Central memory CD8-positive, alpha-beta T cell (primary cell): Measurements from ENCODE around the gene SPAG9.

Experiments used
- ATAC-seq: fragments of 150-1000 bp; cut with Tn5 transposase; replicated peaks from 2 replicates; pipeline ENCODE4 v1.10.0; 2022; ENCODE audit warnings: mild to moderate bottlenecking, moderate FRiP score, moderate number of reproducible peaks; ENCODE audit not compliant: poor library complexity, severe bottlenecking; ENCODE audit errors: extremely low read depth
- DNase-seq, 2 donors: peaks; one replicate each; pipeline ENCODE4 v3.0.0; 2021; ENCODE audit warnings: low spot score in 2 of 2
- H3K27ac Mint-ChIP-seq: one replicate; pipeline ENCODE4 v1.8.0; 2022; ENCODE audit warnings: low read depth, mild to moderate bottlenecking, moderate library complexity, mixed read lengths
- H3K27me3 Mint-ChIP-seq: one replicate; pipeline ENCODE4 v1.8.0; 2022; ENCODE audit warnings: mixed read lengths
- H3K36me3 Mint-ChIP-seq: one replicate; pipeline ENCODE4 v1.8.0; 2022; ENCODE audit warnings: mild to moderate bottlenecking, moderate library complexity, mixed read lengths; ENCODE audit not compliant: insufficient read depth
- H3K4me1 Mint-ChIP-seq: one replicate; pipeline ENCODE4 v1.8.0; 2022; ENCODE audit warnings: mixed read lengths
- H3K4me3 Mint-ChIP-seq: one replicate; pipeline ENCODE4 v1.8.0; 2022; ENCODE audit warnings: mild to moderate bottlenecking, moderate library complexity, mixed read lengths
- H3K9me3 Mint-ChIP-seq: one replicate; pipeline ENCODE4 v1.8.0; 2022; ENCODE audit warnings: mixed read lengths

The SPAG9 gene

GRCh38 chr17:51071556-51071955, 49.1 kb downstream of the SPAG9 start:
- DNase-seq, result no peak
- ATAC-seq, result no peak
- H3K27me3 Mint-ChIP-seq, result no peaks in the 10 kb centered on the region
- H3K4me3 Mint-ChIP-seq, result no peak overlapping the region
- no peak overlapping the region for H3K27ac Mint-ChIP-seq
- H3K36me3 Mint-ChIP-seq, result peaks cover 17% of the 10 kb centered on the region
- no peaks in the 10 kb centered on the region for H3K9me3 Mint-ChIP-seq
- H3K4me1 Mint-ChIP-seq, result peaks cover 23% of the 10 kb centered on the region

- Mint-ChIP-seq H3K27ac (no peak overlapping the region), H3K9me3 (no peaks in the 10 kb centered on the region), H3K4me3 (no peak overlapping the region), H3K27me3 (no peaks in the 10 kb centered on the region), H3K4me1 (peaks cover 33% of the 10 kb centered on the region), H3K36me3 (peaks cover 8% of the 10 kb centered on the region)
- ATAC-seq (no peak), DNase-seq (no peak)
These were observed 55.2 kb downstream of the SPAG9 start for GRCh38 chr17:51065466-51065865.

- peak overlapping the region; percentile 4 for H3K27ac Mint-ChIP-seq
- ATAC-seq (no peak), DNase-seq (no peak)
- no peaks in the 10 kb centered on the region for H3K9me3 Mint-ChIP-seq
- peaks cover 32% of the 10 kb centered on the region for H3K4me1 Mint-ChIP-seq
- H3K27me3 Mint-ChIP-seq, result no peaks in the 10 kb centered on the region
- no peak overlapping the region for H3K4me3 Mint-ChIP-seq
- H3K36me3 Mint-ChIP-seq, result peaks cover 12% of the 10 kb centered on the region
These were observed 56.5 kb downstream of the SPAG9 start for GRCh38 chr17:51064061-51064735.

- peaks cover 19% of the 10 kb centered on the region for H3K4me1 Mint-ChIP-seq
- DNase-seq (no peak), ATAC-seq (no peak)
- no peaks in the 10 kb centered on the region for H3K9me3 Mint-ChIP-seq
- no peak overlapping the region for H3K27ac Mint-ChIP-seq
- no peaks in the 10 kb centered on the region for H3K27me3 Mint-ChIP-seq
- H3K36me3 Mint-ChIP-seq, result peaks cover 10% of the 10 kb centered on the region
- H3K4me3 Mint-ChIP-seq, result no peak overlapping the region
These were observed 60.3 kb downstream of the SPAG9 start for GRCh38 chr17:51060396-51060795.

GRCh38 chr17:51059781-51060180, 60.9 kb downstream of the SPAG9 start:
- Mint-ChIP-seq H3K27me3 (no peaks in the 10 kb centered on the region), H3K36me3 (peaks cover 10% of the 10 kb centered on the region), H3K9me3 (no peaks in the 10 kb centered on the region), H3K4me1 (peaks cover 19% of the 10 kb centered on the region), H3K4me3 (no peak overlapping the region), H3K27ac (no peak overlapping the region)
- ATAC-seq, result no peak
- DNase-seq, result no peak

GRCh38 chr17:51057534-51057933, 63.1 kb downstream of the SPAG9 start:
- DNase-seq (no peak), ATAC-seq (no peak)
- Mint-ChIP-seq H3K9me3 (no peaks in the 10 kb centered on the region), H3K27me3 (no peaks in the 10 kb centered on the region), H3K27ac (no peak overlapping the region), H3K36me3 (peaks cover 10% of the 10 kb centered on the region), H3K4me3 (no peak overlapping the region), H3K4me1 (peaks cover 19% of the 10 kb centered on the region)

GRCh38 chr17:51056813-51057510, 63.7 kb downstream of the SPAG9 start:
- peak overlapping the region; percentile 61 for H3K27ac Mint-ChIP-seq
- no peaks in the 10 kb centered on the region for H3K9me3 Mint-ChIP-seq
- DNase-seq (no peak), ATAC-seq (peak; percentile 32)
- no peaks in the 10 kb centered on the region for H3K27me3 Mint-ChIP-seq
- H3K4me3 Mint-ChIP-seq, result no peak overlapping the region
- peaks cover 15% of the 10 kb centered on the region for H3K4me1 Mint-ChIP-seq
- peaks cover 12% of the 10 kb centered on the region for H3K36me3 Mint-ChIP-seq

GRCh38 chr17:51054748-51055147, 65.9 kb downstream of the SPAG9 start:
- Mint-ChIP-seq H3K27me3 (no peaks in the 10 kb centered on the region), H3K36me3 (peaks cover 9% of the 10 kb centered on the region), H3K9me3 (no peaks in the 10 kb centered on the region), H3K4me3 (no peak overlapping the region), H3K27ac (no peak overlapping the region), H3K4me1 (peaks cover 22% of the 10 kb centered on the region)
- ATAC-seq, result no peak
- DNase-seq, result no peak

GRCh38 chr17:51052235-51052634, 68.4 kb downstream of the SPAG9 start:
- Mint-ChIP-seq H3K9me3 (no peaks in the 10 kb centered on the region), H3K4me1 (peaks cover 11% of the 10 kb centered on the region), H3K4me3 (no peak overlapping the region), H3K27ac (no peak overlapping the region), H3K27me3 (no peaks in the 10 kb centered on the region), H3K36me3 (peaks cover 9% of the 10 kb centered on the region)
- ATAC-seq (no peak), DNase-seq (no peak)

GRCh38 chr17:51050291-51051033, 70.2 kb downstream of the SPAG9 start:
- H3K4me3 Mint-ChIP-seq, result no peak overlapping the region
- ATAC-seq (no peak), DNase-seq (no peak)
- H3K9me3 Mint-ChIP-seq, result no peaks in the 10 kb centered on the region
- peaks cover 7% of the 10 kb centered on the region for H3K36me3 Mint-ChIP-seq
- no peaks in the 10 kb centered on the region for H3K27me3 Mint-ChIP-seq
- H3K4me1 Mint-ChIP-seq, result peaks cover 11% of the 10 kb centered on the region
- no peak overlapping the region for H3K27ac Mint-ChIP-seq

- Mint-ChIP-seq H3K4me1 (peaks cover 11% of the 10 kb centered on the region), H3K27ac (no peak overlapping the region), H3K4me3 (no peak overlapping the region), H3K36me3 (peaks cover 2% of the 10 kb centered on the region), H3K27me3 (no peaks in the 10 kb centered on the region), H3K9me3 (no peaks in the 10 kb centered on the region)
- no peak for ATAC-seq
- no peak for DNase-seq
These were observed 73.9 kb downstream of the SPAG9 start for GRCh38 chr17:51046514-51047384.

- Mint-ChIP-seq H3K27ac (no peak overlapping the region), H3K36me3 (peaks cover 2% of the 10 kb centered on the region), H3K4me3 (no peak overlapping the region), H3K4me1 (peaks cover 11% of the 10 kb centered on the region), H3K27me3 (no peaks in the 10 kb centered on the region), H3K9me3 (no peaks in the 10 kb centered on the region)
- ATAC-seq (no peak), DNase-seq (no peak)
These were observed 74.6 kb downstream of the SPAG9 start for GRCh38 chr17:51046046-51046445.
